ENCODE measurements around the gene WWC1. TPM values are rescaled to one million over a fixed set of nuclear protein-coding genes. Genes with fewer than 3 reads are reported as not detected.

Gene WWC1
- total RNA-seq, 2 experiments from 2014 or later = 1.0 to 1.3 TPM

- Histone ChIP-seq H3K4me3 (ENCODE audit: low read length) (no peak overlapping the region), H3K27ac (ENCODE audit: low read depth in 1 of 2, low read length in 2 of 2) (no peak overlapping the region)
- no peaks in the 10 kb centered on the region for H3K36me3 Mint-ChIP-seq (ENCODE audit: low read depth)
These were observed 42.8 kb downstream of the WWC1 start for GRCh38 chr5:168334280-168334679.

DNA sequence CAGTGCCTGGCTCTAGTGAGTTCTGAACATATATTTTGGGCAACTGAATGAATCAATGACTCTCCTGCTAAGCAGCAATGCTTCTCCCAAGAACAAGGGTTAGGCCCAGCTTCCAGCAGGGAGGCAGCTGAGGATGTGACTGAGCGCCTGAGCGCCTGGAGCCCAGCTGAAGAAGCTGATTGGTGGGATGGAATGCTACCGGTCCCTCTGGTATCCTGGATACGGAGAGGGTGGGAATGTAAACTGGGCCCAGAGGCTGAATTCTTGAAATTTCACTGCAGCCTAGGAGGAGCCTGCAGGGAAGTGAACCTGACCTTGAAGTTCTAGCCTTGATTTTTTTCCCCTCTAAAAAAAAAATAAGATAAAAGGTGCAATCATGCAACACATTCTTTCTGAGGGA, 43.2 kb downstream of the WWC1 start:
- no peak for TF ChIP-seq CTCF (IDR thresholded peaks at IDR 0.05)
- H3K36me3 ChIP-seq (ENCODE audit: insufficient read depth, low read length) = no peaks in the 10 kb centered on the region
- no peaks in the 10 kb centered on the region for H3K27me3 ChIP-seq (ENCODE audit: control insufficient read depth in 1 of 2, insufficient read depth in 2 of 2, low read length in 2 of 2)
- DNase-seq = no peak
- H3K4me1 Mint-ChIP-seq (ENCODE audit: low read depth) = no peaks in the 10 kb centered on the region
- no peaks in the 10 kb centered on the region for H3K9me3 Mint-ChIP-seq
- intact Hi-C loops (cut with DNase I, micrococcal nuclease) = no loop called here
- ChIA-PET CTCF (no interaction called here), POLR2A (no interaction called here)
- ATAC-seq (ENCODE audit: poor library complexity) = no peak
- no peak overlapping the region for H3K4me3 ChIP-seq (ENCODE audit: low read length)
- no peak overlapping the region for H3K4me3 Mint-ChIP-seq
- no peak overlapping the region for H3K27ac ChIP-seq (ENCODE audit: low read depth in 1 of 2, low read length in 2 of 2)
- no peaks in the 10 kb centered on the region for H3K36me3 Mint-ChIP-seq (ENCODE audit: low read depth)
- H3K9me3 ChIP-seq (ENCODE audit: control insufficient read depth in 1 of 2, insufficient read depth in 1 of 2, low read length in 2 of 2) = no peaks in the 10 kb centered on the region
- peaks cover 15% of the 10 kb centered on the region for H3K27me3 Mint-ChIP-seq
- H3K4me1 ChIP-seq (ENCODE audit: insufficient read depth, low read length) = no peaks in the 10 kb centered on the region
- no peak overlapping the region for H3K27ac Mint-ChIP-seq

More at GRCh38 chr5:168334280-168334679, 42.8 kb downstream of the WWC1 start:
- Mint-ChIP-seq H3K4me1 (ENCODE audit: low read depth) (no peaks in the 10 kb centered on the region), H3K4me3 (no peak overlapping the region), H3K9me3 (no peaks in the 10 kb centered on the region), H3K27ac (no peak overlapping the region), H3K27me3 (peaks cover 20% of the 10 kb centered on the region)
- peaks cover 0 to 3% of the 10 kb centered on the region in 2 experiments for H3K27me3 ChIP-seq (ENCODE audit: control insufficient read depth in 1 of 2, insufficient read depth in 2 of 2, low read length in 2 of 2)
- intact Hi-C loops (cut with DNase I, micrococcal nuclease) = no loop called here
- no peaks in the 10 kb centered on the region for H3K36me3 ChIP-seq (ENCODE audit: insufficient read depth, low read length)
- ATAC-seq (ENCODE audit: poor library complexity) (no peak), DNase-seq (no peak)
- H3K4me1 ChIP-seq (ENCODE audit: insufficient read depth, low read length) = no peaks in the 10 kb centered on the region
- CTCF ChIA-PET = no interaction called here
- POLR2A ChIA-PET = no interaction called here
- H3K9me3 ChIP-seq (ENCODE audit: control insufficient read depth in 1 of 2, insufficient read depth in 1 of 2, low read length in 2 of 2) = no peaks in the 10 kb centered on the region
- TF ChIP-seq CTCF (IDR thresholded peaks at IDR 0.05) = no peak

GRCh38 chr5:168337361-168337760, 45.9 kb downstream of the WWC1 start:
- H3K9me3 Mint-ChIP-seq = no peaks in the 10 kb centered on the region

More at GRCh38 chr5:168337361-168337760, 45.9 kb downstream of the WWC1 start:
- no peak overlapping the region for H3K27ac Mint-ChIP-seq
- no peak for ATAC-seq (ENCODE audit: poor library complexity)
- H3K27ac ChIP-seq (ENCODE audit: low read depth in 1 of 2, low read length in 2 of 2) = no peak overlapping the region
- H3K4me3 ChIP-seq (ENCODE audit: low read length) = no peak overlapping the region
- peaks cover 0 to 3% of the 10 kb centered on the region in 2 experiments for H3K27me3 ChIP-seq (ENCODE audit: control insufficient read depth in 1 of 2, insufficient read depth in 2 of 2, low read length in 2 of 2)
- no peak for TF ChIP-seq CTCF (IDR thresholded peaks at IDR 0.05)
- ChIA-PET CTCF (no interaction called here), POLR2A (no interaction called here)
- no peaks in the 10 kb centered on the region for H3K36me3 Mint-ChIP-seq (ENCODE audit: low read depth)
- peaks cover 10% of the 10 kb centered on the region for H3K27me3 Mint-ChIP-seq
- H3K9me3 ChIP-seq (ENCODE audit: control insufficient read depth in 1 of 2, insufficient read depth in 1 of 2, low read length in 2 of 2) = no peaks in the 10 kb centered on the region
- H3K4me3 Mint-ChIP-seq = no peak overlapping the region
- no peaks in the 10 kb centered on the region for H3K4me1 Mint-ChIP-seq (ENCODE audit: low read depth)
- DNase-seq = no peak
- intact Hi-C loops (cut with DNase I, micrococcal nuclease) = no loop called here
- H3K36me3 ChIP-seq (ENCODE audit: insufficient read depth, low read length) = no peaks in the 10 kb centered on the region
- no peaks in the 10 kb centered on the region for H3K4me1 ChIP-seq (ENCODE audit: insufficient read depth, low read length)
